ENCODE measurements around the gene ATG2A.

ATG2A gene

GRCh38 chr11:64906314-64906635, 10.7 kb downstream of the ATG2A start:
- no peak for DNase-seq
- in situ Hi-C loops (cut with MboI; ENCODE audit: low pct_unique_long_range_greater_than_20kb, low sequenced_read_pairs), result no loop called here

- no peak for DNase-seq
- in situ Hi-C loops (cut with MboI; ENCODE audit: low pct_unique_long_range_greater_than_20kb, low sequenced_read_pairs), result no loop called here
Measured at GRCh38 chr11:64905516-64906313, 11.3 kb downstream of the ATG2A start.

GRCh38 chr11:64903291-64903833, 13.6 kb downstream of the ATG2A start:
- DNase-seq, result no peak
- in situ Hi-C loops (cut with MboI; ENCODE audit: low pct_unique_long_range_greater_than_20kb, low sequenced_read_pairs), result no loop called here

- no peak for DNase-seq
- in situ Hi-C loops (cut with MboI; ENCODE audit: low pct_unique_long_range_greater_than_20kb, low sequenced_read_pairs), result no loop called here
Measured at GRCh38 chr11:64902102-64902900, 14.7 kb downstream of the ATG2A start.

GRCh38 chr11:64900774-64901173, 16.2 kb downstream of the ATG2A start:
- in situ Hi-C loops (cut with MboI; ENCODE audit: low pct_unique_long_range_greater_than_20kb, low sequenced_read_pairs), result no loop called here

DNA sequence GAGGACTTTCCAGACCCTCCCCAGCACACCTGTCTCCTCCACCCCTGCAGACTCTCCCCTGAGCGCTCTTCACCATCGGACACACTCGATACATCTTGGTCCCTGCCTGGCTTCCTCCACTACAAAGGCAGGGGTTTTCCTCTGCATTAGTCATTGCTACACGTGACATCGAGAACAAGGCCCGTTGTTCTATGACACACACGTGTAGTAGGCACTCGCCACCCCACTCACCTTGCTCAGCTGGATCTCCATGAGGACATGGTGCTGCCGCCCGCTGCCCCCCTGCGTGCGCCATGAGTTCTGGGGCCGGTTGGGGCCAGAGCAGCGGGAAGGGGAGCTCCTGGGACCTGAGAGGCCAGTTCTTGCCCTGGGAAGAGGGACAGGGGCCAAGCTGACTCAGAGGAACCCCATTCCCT, 16.7 kb downstream of the ATG2A start:
- in situ Hi-C loops (cut with MboI; ENCODE audit: low pct_unique_long_range_greater_than_20kb, low sequenced_read_pairs), result no loop called here
- no peak for DNase-seq

More at GRCh38 chr11:64900774-64901173, 16.2 kb downstream of the ATG2A start:
- no peak for DNase-seq

DNA sequence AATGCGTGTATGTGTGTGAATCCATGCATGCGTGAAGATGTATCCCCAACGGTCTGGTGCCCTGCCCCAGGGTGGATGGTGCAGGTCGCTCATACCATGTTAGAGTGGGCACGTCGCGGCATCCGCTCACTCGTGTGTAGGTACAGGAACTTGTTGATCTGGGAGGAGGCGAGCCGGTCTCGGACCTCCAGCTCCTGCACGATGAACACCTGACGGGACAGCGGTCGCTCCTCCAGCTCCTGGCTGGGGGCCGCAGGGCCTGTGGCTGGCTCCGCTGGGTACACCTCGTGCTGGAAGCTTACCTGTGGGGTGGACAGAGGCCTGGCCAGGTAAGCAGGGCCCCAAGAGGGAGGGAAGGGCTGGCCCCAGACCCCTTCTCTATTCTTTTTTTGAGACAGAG, 18.5 kb downstream of the ATG2A start:
- no peak for DNase-seq

GRCh38 chr11:64898076-64898445, 18.9 kb downstream of the ATG2A start:
- in situ Hi-C loops (cut with MboI; ENCODE audit: low pct_unique_long_range_greater_than_20kb, low sequenced_read_pairs), result no loop called here
- no peak for DNase-seq

More for the DNA sequence above, 18.5 kb downstream of the ATG2A start:
- in situ Hi-C loops (cut with MboI; ENCODE audit: low pct_unique_long_range_greater_than_20kb, low sequenced_read_pairs), result no loop called here

DNA sequence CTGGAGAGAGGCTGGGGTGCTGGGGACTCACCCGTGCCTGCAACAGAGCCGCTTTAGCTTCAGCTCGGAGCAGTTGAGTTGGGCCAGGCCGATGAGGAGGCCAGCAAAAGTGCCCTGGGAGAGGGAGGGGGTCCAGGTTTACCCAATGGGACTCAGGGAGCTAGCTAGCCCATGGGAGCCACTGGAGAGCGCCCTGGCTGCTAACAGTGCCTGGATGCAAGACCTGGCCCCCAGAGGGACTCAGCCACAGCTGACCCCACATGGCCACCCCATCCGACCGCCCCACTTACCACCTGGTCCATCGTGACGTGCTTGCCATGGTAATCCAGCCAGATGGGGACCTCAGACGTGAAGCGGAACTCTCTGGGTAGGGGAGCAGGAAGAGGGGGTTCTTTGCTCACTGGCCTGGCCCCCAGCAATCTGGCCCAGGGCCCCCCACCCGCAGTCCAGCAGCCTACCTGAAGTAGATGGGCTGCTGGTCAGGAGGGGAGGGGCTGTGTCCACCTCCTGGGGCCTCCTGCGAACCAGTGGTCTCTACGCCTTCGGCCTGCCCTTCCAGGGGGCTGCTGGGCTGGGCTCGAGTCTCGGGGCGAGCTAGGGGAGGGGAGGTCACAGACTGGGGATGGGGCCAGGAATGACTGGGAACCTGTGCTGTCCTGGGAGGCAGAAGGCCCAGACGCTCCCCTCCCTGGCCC, 19.5 kb downstream of the ATG2A start:
- DNase-seq, result no peak
- in situ Hi-C loops (cut with MboI; ENCODE audit: low pct_unique_long_range_greater_than_20kb, low sequenced_read_pairs), result no loop called here

- in situ Hi-C loops (cut with MboI; ENCODE audit: low pct_unique_long_range_greater_than_20kb, low sequenced_read_pairs), result no loop called here
- DNase-seq, result no peak
Measured at GRCh38 chr11:64896448-64897022, 20.5 kb downstream of the ATG2A start.

DNA sequence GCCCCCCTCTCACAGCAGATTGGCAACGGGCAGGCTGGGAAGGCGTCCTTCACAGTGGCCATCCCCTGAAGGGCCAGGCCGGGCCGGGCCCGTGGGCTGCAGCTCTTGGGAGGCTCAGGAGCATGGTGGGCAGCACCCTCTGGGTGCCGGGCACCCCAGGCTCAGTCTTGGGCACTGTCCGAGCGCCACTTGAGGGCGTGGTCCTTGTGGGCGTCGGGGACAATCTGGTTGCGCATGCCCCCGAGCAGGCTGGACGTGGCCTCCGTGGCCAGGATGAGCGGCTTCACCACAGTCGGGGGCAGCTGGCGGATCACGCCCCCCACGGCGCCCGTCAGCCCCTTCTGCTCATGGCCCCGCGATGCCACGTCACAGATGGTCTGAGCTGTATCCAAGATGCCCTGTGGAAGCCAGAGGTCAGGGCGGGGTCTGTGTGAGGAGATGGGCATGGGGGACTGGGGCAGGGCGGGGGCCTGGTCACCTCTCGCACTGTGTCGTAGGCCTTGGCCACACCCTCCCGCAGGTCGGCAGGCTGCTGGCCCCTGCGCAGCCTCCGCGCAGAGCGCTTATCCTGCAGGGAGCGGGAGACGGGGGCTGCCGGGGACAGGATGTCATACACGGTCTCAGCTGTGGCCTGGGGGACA, 22.1 kb downstream of the ATG2A start:
- DNase-seq, result no peak
- in situ Hi-C loops (cut with MboI; ENCODE audit: low pct_unique_long_range_greater_than_20kb, low sequenced_read_pairs), result no loop called here

DNA sequence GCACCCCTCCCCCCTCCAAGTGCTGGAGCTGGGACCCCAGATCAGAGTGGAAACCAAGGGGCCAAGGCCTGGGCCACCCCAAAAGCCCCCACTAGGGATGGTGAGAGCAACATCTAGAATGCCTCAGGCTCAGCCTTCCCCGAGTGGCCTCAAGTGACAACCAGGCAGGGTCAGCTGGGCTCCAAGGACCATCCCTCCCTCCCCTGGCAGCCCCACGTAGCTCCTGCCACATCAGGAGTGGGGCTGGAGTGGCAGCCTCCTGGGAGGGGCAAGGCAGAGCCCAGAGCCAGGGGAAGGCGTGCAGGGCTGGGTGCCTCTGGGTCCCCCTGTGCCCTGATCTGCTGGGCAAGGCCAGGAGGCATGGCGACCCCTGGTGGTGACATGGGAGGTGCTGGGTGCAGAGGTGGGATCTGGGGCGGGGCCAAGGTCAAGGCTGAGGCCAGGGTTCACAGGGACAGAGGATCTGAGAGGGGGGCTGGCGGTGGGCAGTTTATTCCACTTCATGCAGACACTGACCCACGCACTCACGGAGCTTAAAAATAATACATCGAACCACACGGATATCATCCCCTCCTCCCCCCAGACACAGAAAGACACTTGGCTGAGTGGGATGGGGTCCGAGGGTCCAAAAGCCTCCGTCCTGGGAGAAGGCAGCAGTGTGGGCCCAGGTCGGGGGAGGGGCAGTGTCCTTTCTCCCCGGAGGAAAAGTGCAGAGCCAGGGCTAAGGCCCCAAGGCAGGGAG, 22.8 kb downstream of the ATG2A start:
- in situ Hi-C loops (cut with MboI; ENCODE audit: low pct_unique_long_range_greater_than_20kb, low sequenced_read_pairs), result no loop called here
- DNase-seq, result peak; percentile 74

GRCh38 chr11:64893194-64894069, 23.6 kb downstream of the ATG2A start:
- DNase-seq, result no peak
- in situ Hi-C loops (cut with MboI; ENCODE audit: low pct_unique_long_range_greater_than_20kb, low sequenced_read_pairs), result no loop called here

DNA sequence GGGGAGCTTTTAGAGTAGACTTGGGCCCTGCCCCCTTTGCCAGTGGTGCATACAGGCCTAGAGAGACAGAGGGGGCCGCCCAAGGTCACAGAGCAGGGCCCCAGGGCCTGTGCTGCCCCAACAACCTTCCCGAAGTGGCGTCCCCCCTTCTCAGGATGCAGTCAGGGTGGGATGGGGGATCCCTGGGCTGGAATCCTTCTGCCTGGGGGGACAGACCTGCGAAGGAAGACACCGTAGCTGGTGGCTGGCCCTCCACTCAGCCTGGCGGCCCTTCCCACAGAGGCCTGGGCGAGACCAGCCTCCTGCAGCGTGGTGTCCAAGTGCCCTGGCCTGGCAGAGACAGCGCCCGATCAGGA, 24.2 kb downstream of the ATG2A start:
- in situ Hi-C loops (cut with MboI; ENCODE audit: low pct_unique_long_range_greater_than_20kb, low sequenced_read_pairs), result no loop called here
- DNase-seq, result no peak

- in situ Hi-C loops (cut with MboI; ENCODE audit: low pct_unique_long_range_greater_than_20kb, low sequenced_read_pairs), result no loop called here
- no peak for DNase-seq
Measured at GRCh38 chr11:64892411-64892831, 24.6 kb downstream of the ATG2A start.

DNA sequence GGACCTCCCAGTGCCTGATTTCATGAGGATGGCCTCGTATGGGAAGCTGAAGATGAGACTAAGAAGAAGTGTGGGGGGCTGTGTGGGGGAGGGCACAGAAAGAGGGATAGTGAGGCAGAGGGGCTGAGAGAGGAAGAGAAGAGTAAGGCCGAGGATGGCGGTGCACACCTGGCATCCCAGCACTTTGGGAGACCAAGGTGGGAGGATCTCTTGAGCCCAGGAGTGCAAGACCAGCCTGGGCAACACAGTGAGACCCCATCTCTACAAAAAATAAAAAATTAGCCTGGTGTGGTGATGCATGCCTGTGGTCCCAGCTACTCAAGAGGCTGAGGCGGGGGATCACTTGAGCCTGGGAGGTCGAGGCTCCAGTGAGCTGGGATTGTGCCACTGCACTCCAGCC, 25.1 kb downstream of the ATG2A start:
- DNase-seq, result no peak
- in situ Hi-C loops (cut with MboI; ENCODE audit: low pct_unique_long_range_greater_than_20kb, low sequenced_read_pairs), result no loop called here

GRCh38 chr11:64891215-64891848, 25.7 kb downstream of the ATG2A start:
- in situ Hi-C loops (cut with MboI; ENCODE audit: low pct_unique_long_range_greater_than_20kb, low sequenced_read_pairs), result no loop called here
- DNase-seq, result no peak

Measured in KBM-7 (cell line).